NCI-H187 (cell line): ENCODE data around the gene HMGCLL1.

Experiments
- DNase-seq, 2 experiments: peaks; one replicate each; lab custom pipeline; 2025; lab: John Stamatoyannopoulos, UW

Gene HMGCLL1

DNA sequence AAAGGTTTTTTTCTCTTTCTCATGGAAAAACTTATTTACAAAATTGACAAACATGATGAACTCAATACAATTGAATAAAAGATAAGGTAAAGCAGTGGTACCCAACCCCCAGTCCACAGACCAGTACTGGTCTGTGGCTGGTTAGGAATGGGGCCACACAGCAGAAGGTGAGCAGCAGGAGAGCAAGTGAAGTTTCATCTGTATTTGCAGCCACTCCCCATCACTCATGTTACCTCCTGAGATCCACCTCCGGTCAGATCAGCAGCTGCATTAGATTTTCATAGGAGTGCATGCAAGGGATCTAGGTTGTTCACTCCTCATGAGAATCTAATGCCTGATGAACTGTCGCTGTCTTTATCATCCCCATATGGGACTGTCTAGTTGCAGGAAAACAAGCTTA is 47.5 kb downstream of the HMGCLL1 start:
- DNase-seq: no peak

DNA sequence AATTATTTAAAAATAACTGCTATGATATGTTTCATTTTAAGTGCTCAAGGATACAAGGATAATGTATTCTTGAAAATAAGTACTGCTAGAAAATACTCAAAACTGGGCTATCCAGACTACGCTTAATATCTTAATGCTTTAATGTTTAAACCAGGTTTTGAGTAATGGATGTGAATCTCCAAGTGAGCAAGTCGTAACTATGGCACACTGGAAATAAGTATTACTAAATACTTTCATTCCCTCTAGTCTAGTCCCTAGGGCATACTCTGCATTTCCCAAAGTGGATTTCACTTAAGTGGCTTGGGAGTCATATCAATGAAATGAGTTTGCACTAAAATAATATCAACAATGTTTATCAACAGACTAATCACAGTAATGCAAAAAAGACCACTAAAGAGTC is 48.1 kb downstream of the HMGCLL1 start:
- no peak for DNase-seq

DNA sequence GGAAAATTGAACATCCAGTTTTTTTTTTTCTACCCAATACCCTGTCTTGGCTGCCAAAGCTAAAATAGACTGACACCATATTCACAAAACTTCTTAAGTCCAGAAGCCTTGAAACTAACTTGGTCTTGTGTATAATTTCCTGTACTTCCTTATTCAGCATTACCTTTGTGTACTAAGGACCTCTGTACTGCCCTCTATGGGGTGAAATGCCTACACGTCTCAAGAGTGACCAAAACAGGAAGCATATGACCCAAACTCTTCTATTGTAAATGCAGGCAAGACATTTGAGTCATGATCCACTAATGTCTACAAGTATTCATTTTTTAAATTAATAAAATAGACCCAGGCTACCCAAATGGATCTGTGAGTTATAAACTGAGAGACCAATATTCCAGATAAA is 50.4 kb downstream of the HMGCLL1 start:
- DNase-seq: no peak

DNA sequence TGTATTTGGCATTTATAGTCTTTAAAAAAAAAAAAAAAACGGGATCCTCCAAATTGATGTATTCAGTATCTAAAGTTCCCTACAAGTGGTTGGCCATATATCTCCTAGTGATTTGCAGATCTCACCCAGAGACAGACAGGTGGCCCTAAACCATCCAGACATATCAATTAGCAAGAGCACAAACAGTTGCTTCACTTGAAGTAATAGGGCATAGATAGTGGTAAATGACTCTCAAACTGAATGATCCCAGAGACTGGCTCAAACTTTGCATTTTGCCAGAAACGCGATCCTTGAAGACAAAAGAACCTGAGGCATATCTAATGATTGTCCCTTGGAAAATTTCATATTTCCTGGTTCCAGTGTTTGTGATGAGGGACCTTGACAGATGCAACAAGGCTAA is 54.6 kb downstream of the HMGCLL1 start:
- DNase-seq: no peak

DNA sequence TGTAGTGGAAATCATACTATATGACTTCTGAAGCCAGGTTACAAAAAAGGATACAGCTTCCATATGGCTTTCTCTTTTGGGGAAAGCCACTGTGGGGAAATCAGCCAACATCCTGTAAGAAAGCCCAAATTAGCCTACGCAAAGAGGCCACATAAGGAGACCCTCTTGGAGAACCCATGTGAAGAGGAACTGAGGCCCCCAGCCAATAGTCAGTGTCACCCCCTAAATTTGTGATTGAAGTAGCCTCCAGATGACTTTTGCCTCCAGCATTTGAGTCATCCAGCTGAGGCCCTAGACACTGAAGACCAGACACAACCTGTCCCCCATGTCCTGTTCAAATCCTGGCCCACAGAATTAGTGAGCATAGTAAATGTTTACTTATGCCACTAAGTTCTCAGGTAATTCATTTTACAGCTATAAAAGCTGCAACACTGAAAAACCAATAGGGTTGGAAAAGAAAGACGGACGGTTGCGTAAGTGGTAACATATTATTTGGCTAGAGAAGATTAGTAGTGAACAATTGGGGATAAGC is 60.4 kb downstream of the HMGCLL1 start:
- no peak for DNase-seq

DNA sequence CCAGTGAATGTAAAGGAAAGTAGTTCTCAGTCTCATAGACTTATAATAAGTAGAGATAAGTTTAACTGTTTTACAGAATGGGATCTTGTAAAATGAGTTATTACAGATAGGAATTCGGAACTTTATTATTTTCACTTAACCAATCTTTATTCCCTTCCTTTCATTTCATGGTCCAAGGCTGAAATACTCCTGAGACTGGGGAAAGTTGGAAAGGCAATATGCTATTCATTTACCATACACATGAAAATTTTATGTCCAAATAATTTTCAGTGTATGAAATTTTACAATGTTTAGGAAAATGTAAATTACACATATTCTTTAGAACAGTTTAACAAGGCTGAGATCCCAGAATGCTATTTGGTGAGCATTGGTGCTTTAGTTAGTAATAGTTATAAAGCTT is 62.3 kb downstream of the HMGCLL1 start:
- no peak for DNase-seq

DNA sequence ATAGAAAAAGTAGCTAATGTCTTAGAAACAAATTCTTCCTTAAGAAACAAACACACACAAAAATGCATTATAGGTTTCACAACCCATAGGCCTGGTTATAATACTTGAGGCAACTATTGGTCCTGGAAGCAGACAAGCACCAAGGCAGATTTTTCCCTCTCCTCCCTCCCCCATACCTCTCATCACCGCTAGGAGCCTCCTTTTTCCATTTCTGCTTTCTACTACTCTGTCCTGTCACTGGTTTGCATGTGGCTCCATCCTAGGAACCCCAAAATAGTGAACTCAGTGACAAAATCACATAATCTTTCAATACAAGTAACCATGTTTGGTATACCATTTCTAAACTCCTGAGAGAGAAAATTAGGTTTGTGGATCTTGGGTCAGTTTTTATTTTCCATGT is 66.1 kb downstream of the HMGCLL1 start:
- no peak for DNase-seq

DNA sequence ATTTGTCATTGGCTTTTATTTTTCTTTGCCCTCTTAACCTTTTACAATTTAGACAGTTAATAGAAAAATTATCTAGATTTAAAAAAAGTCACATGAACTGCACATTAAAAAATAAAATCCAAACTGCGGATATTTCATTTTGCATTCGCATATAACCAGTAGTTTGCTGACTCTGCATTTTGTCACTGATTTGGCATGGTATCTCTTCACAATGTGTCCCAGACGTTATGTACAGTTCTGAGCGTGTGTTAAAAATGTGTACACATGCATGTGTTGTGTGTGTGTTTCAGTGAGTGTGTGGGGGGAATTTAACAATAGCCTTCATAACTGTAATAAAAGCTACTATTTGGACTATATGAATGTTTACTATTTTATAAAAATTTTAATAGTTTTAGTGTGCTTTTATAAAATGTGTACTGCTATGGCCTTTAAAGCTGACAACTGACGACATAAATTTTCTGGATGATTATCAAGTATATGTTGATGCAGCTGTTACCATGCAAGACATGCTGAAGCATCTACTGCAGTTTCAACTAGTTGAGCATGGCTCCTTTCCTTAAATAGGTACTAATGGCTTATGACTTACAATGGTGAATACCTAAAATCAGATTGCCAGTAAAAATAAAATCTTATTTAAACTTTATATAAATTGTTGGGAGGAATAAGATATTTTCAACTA is 67.7 kb downstream of the HMGCLL1 start:
- DNase-seq: no peak

DNA sequence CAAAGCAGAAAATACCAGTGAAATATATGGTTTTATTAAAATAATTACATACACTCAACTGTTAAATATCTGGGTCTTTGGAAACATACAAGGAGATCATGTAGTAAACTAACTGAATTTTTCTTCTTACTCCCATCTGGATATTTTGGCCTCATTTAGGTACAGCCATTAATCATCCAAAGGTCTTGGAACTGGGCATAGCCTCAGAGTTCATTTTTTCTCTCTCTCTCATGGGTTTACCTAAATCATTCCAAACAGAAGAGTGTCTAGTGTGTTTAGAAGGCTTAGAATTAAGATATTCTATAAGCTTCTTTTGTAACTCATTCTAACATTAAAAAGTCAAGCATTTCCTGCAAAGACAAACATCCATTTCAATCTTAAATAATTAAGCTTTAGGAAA is 79.4 kb downstream of the HMGCLL1 start:
- DNase-seq: no peak

DNA sequence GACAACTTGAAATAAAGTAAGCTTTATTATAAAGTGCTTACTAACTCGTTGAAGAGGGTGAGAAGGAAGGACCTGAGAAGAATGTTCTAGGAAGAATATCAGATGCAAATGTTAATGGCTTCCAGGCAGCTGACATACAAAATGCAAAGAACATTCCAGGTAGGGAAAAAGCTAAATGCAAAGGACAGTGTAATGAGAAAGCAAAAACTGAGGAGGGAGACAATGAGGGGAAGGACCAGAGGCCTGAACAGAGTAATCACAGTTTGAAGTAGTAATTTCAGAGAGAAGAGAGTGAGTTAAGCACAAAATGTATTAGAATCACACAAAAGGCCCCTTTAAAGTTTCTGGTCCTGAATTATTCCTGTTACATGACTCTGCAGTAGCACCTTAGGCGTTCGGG is 81.3 kb downstream of the HMGCLL1 start:
- no peak for DNase-seq

DNA sequence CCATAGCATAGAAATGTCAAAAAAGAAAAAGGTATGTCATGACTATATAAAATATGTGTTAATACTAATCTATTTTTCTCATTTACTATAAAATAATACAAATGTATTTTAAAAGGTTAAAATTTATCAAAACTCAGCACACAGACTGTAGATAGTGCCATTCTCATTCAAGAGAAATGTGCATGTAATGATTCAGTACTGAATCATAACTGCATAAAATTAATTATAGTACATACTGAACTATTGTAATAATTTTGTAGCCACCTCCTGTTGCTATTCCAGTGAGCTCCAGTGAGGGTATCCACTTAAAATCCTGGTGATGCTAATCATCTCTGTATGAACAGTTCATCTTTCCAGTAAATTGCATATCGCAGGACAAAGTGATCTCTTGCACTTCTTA is 82.8 kb downstream of the HMGCLL1 start:
- DNase-seq: no peak

DNA sequence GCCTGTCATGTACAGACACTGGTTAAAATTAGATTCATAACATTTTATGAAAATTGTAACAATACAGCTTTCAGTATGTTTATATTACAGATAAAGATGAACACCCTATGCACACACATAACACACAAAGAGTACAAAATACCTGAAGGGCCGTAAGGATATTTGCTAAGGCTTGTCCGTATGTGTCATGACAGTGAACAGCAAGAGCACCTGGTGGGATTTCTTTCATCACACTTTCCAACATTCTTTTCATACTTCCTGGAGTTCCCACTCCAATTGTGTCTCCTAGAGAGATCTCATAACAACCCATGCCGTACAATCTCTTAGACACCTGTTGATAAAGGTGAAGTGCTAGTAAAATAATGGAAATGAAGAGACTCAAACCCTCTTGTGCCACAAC is 83.7 kb downstream of the HMGCLL1 start:
- no peak for DNase-seq

DNA sequence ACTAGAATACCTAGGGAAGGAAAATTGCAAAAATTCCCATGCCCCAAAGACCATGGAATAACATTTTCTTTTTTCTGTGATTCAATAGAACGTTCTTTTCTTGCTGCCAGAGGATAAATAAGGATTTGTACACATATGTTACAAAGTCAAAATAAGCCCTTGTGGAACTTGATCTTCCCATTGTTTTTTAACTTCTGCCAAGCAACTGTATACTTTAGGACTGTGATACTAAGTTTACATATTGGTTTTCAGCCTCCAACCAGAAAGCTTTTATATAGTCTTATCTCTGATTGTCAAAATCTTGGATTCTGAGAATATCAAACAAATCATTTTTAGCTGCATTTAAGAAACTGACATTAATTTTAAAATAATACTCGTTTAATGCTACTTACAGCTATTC is 84.6 kb downstream of the HMGCLL1 start:
- DNase-seq: no peak

DNA sequence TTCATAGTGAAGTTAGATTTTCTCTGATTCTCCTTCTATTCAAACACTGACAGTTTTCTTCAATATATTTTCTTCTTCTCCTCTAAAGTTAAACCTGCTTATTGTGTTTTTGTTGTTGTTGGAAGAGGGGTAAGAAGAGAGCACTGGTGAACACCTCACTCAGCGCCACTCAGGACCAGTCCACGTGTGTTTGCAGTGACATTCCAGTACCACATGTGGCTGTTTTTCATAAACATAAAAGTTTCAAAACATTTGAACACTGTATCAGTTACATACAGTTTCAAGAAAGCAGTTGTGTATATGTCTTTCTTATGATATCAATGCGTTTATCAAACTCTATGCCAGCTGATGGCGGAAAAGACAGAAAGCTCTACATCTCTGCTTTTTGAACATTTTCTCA is 86.7 kb downstream of the HMGCLL1 start:
- DNase-seq: no peak

DNA sequence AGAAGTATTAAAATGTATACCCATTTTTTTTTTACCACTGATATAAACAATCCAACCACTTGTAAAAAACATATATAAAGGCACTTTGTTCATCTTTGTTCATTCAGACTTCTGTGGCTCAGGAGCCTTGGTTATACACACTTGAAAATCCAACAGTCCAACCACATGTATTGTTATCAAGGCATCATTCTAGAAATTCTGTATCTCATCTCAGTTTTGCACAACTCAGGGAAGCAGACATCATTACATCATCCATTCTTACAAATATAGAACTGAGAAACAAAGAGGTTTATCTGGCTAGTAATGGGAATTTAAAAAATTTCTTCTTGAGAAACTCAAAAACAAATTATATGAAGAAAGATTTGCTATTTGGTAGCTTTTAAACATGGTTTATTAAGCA is 88.1 kb downstream of the HMGCLL1 start:
- DNase-seq: no peak

DNA sequence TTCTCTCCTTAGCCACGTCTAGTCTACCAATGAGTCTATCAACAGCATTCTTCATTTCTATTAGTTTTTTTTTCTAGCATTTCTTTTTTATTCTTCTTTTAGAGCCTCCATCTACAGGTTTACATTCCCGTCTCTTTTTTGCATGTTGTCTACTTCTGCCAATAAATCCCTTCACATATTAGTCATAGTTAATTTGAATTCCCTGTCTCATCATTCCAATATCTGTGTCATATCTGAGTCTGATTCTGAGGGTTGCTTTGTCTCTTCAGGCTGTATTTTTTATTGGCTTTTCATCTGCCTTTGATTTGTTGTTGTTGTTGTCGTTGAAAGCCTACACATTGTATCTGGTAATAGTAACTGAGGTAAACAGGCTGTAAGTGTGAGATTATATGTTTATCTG is 104.6 kb downstream of the HMGCLL1 start:
- DNase-seq: no peak

DNA sequence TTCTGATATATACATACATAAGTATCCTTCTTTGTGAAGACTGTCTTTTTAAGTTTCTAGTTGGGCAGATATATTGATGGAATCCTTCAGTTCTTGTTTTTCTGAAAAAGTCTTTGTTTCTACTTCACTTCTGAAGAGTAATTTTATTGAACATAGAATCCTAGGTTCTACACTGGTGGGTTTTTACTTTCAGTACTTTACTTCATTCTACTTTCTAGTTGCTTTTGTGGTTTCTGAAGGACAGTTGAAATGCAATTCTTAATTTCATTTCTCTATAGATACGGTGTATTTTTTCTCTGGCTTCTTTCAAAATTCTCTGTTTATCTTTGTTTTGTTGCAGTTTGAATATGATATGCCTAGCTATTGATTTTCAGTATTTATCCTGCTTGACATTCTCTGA is 105.3 kb downstream of the HMGCLL1 start:
- DNase-seq: no peak

DNA sequence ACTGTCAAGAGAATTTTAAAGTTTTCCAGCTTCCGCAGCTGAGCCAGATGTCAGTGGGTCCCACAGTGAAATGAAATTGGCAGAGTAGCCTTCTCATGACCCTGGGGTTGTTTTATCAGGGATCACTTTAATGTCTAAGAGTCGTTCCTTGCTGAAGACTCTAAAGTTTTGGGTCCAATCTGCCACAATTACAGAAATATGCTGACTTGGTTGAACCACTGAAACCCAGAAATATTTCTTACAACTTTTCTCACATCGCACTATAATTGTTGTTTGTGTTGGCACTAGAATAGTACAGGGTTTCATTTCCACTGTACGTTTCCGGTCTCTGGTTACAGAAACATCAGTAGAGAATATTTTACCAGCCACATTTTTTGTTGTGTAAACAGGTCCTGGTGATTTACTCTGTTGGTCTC is 109.0 kb downstream of the HMGCLL1 start:
- no peak for DNase-seq

DNA sequence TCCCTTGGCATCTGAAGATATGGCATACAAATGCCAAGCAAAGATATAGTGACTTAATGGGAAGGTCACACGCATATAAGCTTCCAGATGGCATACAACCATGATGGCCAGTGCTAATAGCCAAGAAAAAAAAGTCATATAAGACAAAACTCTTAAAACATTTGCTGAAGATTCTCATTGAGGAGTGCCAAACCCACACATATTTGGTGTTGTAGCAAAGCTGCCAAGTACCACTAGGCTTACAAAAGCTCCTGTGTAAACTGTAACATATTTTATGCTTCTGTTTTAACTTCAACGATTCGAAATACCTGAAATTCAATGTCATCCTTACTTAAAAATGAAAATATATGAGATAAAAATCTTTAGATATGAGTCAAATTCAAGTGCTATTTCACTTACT is 123.0 kb downstream of the HMGCLL1 start:
- DNase-seq: no peak

DNA sequence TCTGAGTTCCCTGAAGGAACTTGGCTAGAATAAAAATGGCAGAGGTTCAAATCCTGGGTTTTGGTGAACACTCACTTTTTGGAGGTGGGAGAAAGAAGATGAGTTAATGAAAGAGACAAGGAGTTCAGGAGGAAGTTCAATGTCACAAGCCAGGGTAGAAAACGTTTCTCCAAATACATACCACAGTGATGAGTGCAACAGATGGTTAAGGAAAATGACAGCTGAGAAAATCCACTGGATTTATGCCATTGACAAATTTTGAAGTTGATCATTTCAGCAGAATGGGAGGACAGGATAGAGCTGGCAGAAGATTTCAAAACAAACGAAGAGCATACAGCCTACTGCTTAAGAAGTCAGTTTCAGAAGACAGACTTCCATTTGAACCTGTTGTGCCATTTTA is 129.0 kb downstream of the HMGCLL1 start:
- DNase-seq: no peak

DNA sequence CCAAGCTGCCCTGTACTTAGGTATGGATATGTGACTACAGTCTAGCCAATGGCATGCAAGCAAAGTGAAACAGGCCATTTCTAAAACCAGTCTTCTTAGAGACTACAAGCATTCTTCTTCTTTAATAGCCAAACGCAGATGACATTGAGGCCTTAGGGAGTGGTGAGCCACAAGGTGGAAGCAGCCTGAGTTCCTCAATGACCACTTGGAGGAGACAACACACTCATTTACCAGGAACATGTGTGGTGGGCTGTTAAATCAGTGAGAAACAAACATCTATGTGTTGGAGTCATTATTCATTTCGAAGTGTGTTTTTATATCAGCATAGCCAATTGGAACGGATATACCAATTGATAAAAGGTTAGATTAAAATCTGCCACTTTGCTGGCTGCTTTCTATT is 129.8 kb downstream of the HMGCLL1 start:
- DNase-seq: no peak

DNA sequence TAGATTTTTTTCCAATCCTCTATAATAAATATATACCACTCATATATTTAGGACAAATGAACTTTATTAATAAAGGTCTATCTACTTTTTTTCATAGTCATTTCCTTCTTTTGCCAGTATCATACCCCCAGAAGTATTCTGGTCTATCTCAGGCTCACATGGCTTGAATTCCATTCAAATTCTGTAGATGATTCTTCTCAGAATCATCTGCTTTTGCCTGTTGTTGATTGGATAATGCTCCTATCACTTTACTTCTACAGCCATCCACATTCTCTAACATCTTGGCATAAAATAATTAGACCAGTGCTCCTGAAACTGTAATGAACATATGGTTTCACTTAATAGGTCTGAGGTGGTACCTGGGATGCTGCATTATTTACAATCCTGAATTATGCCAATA is 130.5 kb downstream of the HMGCLL1 start:
- DNase-seq: no peak

DNA sequence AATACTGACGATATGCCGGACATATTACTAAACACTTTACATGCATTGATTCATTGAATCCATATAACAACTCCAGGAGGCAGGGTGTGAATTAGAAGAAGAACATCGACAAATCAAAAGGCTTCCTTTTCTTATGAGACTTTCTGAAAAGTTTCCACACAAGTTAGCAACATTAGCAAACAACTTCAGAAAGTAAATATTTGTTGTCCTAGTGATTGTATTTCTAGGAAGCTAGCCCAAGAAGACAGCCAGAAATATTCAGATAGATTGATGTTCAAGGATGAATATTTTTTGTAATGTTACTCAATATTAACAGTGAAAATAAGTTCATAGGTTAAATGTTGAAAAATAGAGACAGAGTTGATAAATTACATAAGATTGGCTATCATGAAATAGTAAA is 131.1 kb downstream of the HMGCLL1 start:
- no peak for DNase-seq

DNA sequence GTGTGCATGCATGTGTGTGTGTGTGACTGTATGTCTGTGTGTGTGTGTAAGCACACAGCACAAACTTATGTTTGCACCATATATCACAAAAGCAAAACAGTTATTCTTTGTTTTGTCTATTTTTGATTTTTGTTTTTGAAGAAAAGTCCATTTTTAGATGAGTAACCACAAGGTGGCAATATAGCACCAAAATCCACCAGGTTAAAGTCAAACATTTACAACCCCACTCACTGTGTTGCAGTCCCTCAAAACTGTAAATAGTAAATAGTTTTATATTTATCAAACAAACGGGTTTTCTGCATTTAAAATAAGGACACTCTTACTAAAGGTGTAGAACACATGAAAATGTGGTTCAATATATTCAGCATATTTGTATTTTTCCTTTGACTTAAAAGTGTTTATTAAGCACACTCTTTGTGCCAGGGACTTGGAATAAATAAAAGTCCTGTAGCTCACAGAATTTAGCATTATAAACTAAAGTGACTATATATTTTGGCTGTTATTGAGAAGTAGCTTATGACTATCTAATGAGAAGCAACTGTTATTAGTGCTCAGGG is 133.3 kb downstream of the HMGCLL1 start:
- no peak for DNase-seq
